ENCODE results near the gene MAP1S. TPM values are rescaled to one million over a fixed set of nuclear protein-coding genes. Genes with fewer than 3 reads are reported as not detected.

The MAP1S gene
- total and polyA plus RNA-seq, 11 donors: 17.1 to 47.9 (median 22.7) TPM

GRCh38 chr19:17758515-17758914 is 39.2 kb downstream of the MAP1S start:
- DNase-seq (no peak), ATAC-seq (no peak)
- peaks cover 0 to 24% (median 0%) of the 10 kb centered on the region in 12 donors for H3K4me1 ChIP-seq
- WGBS, 4 donors: 61 to 64% (median 62%) methylated on average over 5 of the region's 5 CpGs
- H3K27me3 ChIP-seq: no peaks in the 10 kb centered on the region
- H3K36me3 ChIP-seq: no peaks in the 10 kb centered on the region
- no peak for TF ChIP-seq POLR2A (IDR thresholded peaks at IDR 0.05)
- TF ChIP-seq, protein P1, sequence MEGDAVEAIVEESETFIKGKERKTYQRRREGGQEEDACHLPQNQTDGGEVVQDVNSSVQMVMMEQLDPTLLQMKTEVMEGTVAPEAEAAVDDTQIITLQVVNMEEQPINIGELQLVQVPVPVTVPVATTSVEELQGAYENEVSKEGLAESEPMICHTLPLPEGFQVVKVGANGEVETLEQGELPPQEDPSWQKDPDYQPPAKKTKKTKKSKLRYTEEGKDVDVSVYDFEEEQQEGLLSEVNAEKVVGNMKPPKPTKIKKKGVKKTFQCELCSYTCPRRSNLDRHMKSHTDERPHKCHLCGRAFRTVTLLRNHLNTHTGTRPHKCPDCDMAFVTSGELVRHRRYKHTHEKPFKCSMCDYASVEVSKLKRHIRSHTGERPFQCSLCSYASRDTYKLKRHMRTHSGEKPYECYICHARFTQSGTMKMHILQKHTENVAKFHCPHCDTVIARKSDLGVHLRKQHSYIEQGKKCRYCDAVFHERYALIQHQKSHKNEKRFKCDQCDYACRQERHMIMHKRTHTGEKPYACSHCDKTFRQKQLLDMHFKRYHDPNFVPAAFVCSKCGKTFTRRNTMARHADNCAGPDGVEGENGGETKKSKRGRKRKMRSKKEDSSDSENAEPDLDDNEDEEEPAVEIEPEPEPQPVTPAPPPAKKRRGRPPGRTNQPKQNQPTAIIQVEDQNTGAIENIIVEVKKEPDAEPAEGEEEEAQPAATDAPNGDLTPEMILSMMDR (IDR thresholded peaks at IDR 0.05): no peak
- H3K27ac ChIP-seq: no peak overlapping the region
- no peaks in the 10 kb centered on the region for H3K9me3 ChIP-seq
- intact Hi-C loops (cut with DNase I): no loop called here
- no peak overlapping the region for H3K4me3 ChIP-seq

GRCh38 chr19:17761148-17761547 is 41.9 kb downstream of the MAP1S start:
- no peak overlapping the region for H3K4me3 ChIP-seq
- no peak for DNase-seq
- H3K4me1 ChIP-seq: peaks cover 0 to 9% (median 0%) of the 10 kb centered on the region in 12 donors
- no peaks in the 10 kb centered on the region for H3K27me3 ChIP-seq
- no peak overlapping the region for H3K27ac ChIP-seq
- ATAC-seq: no peak
- no peaks in the 10 kb centered on the region for H3K9me3 ChIP-seq
- WGBS, 4 donors: 79 to 86% (median 84%) methylated on average over 4 of the region's 4 CpGs
- H3K36me3 ChIP-seq: peaks cover 0 to 6% (median 0%) of the 10 kb centered on the region in 9 donors
- intact Hi-C loops (cut with DNase I): loop anchor here in 5 of 10 donors (10.0 kb wide), 4 partner anchors 56 to 306 kb away; no protein-coding TSS in a partner anchor
- TF ChIP-seq POLR2A (IDR thresholded peaks at IDR 0.05): no peak
- TF ChIP-seq, protein P1 (IDR thresholded peaks at IDR 0.05): no peak

- Histone ChIP-seq H3K4me1 (peaks cover 0 to 13% (median 6%) of the 10 kb centered on the region in 12 donors), H3K9me3 (no peaks in the 10 kb centered on the region), H3K36me3 (peaks cover 0 to 9% (median 0%) of the 10 kb centered on the region in 9 donors), H3K4me3 (no peak overlapping the region), H3K27me3 (no peaks in the 10 kb centered on the region), H3K27ac (no peak overlapping the region)
- WGBS, 4 donors: 55 to 68% (median 58%) methylated on average over 17 of the region's 17 CpGs
- no peak for TF ChIP-seq POLR2A (IDR thresholded peaks at IDR 0.05)
- TF ChIP-seq, protein P1 (IDR thresholded peaks at IDR 0.05): no peak
- DNase-seq: no peak
- intact Hi-C loops (cut with DNase I): loop anchor here in 5 of 10 donors (10.0 kb wide), 4 partner anchors 58 to 308 kb away; no protein-coding TSS in a partner anchor
- ATAC-seq: no peak
Observed at GRCh38 chr19:17762505-17763229, 43.4 kb downstream of the MAP1S start.

- ATAC-seq (no peak), DNase-seq (no peak)
- Histone ChIP-seq H3K36me3 (peaks cover 0 to 9% (median 0%) of the 10 kb centered on the region in 9 donors), H3K4me1 (peaks cover 0 to 13% (median 6%) of the 10 kb centered on the region in 12 donors), H3K27ac (peak overlapping the region in 1 of 12 donors; percentile 42), H3K27me3 (no peaks in the 10 kb centered on the region), H3K9me3 (no peaks in the 10 kb centered on the region), H3K4me3 (no peak overlapping the region)
- no peak for TF ChIP-seq POLR2A (IDR thresholded peaks at IDR 0.05)
- TF ChIP-seq, protein P1 (IDR thresholded peaks at IDR 0.05): no peak
- intact Hi-C loops (cut with DNase I): loop anchor here in 5 of 10 donors (10.0 kb wide), 4 partner anchors 60 to 310 kb away; no protein-coding TSS in a partner anchor
- WGBS, 4 donors: 86 to 96% (median 90%) methylated on average over 4 to 7 of the region's 7 CpGs
Observed at GRCh38 chr19:17764348-17764747, 45.1 kb downstream of the MAP1S start.

Data from heart left ventricle (tissue), 16 donors.